Stomach (tissue), 9 donors: ENCODE data around the gene PRRT1B. TPM values are rescaled to one million over a fixed set of nuclear protein-coding genes. Genes with fewer than 3 reads are reported as not detected.

ENCODE experiments used
- DNase-seq, 2 donors: peaks; one replicate each; pipeline versions ENCODE4 v3.0.0 to v3.0.0-alpha.2; 2013 to 2019
- H3K27ac ChIP-seq, 5 donors: fragments of 200-600 bp in 4 of 5; sonication (generic) in 4 of 5; one replicate each; pipeline ENCODE4 v1.5.1; 2013 to 2019; ENCODE audit warnings: mild to moderate bottlenecking in 1 of 5, moderate library complexity in 1 of 5
- H3K27me3 ChIP-seq, 3 donors: fragments of 200-600 bp; sonication (generic); one replicate each; pipeline ENCODE4 v1.5.1; 2017 to 2019; ENCODE audit warnings: mixed run types in 1 of 3
- H3K36me3 ChIP-seq, 4 donors: fragments of 200-600 bp; sonication (generic); 1 replicate in 3 of 4; 2 replicates in 1 of 4; pipeline ENCODE4 v1.5.1; 2016 to 2019
- H3K4me1 ChIP-seq, 4 donors: fragments of 200-600 bp; sonication (generic); one replicate each; pipeline ENCODE4 v1.5.1; 2016 to 2019
- H3K4me3 ChIP-seq, 4 donors: fragments of 200-600 bp; sonication (generic) in 3 of 4; one replicate each; pipeline ENCODE4 v1.5.1; 2016 to 2019; ENCODE audit warnings: mild to moderate bottlenecking in 1 of 4
- H3K9me3 ChIP-seq, 4 donors: fragments of 200-600 bp; sonication (generic); one replicate each; pipeline ENCODE4 v1.5.1; 2016 to 2019
- CTCF ChIP-seq, 7 experiments: fragments of 450-650 bp in 4 of 7; fragments of 200-600 bp in 3 of 7; sonication (generic) in 3 of 7; IDR thresholded peaks; one replicate each; pipeline ENCODE4 v1.5.1; 2016 to 2019; ENCODE audit warnings: antibody characterized with exemption in 7 of 7, control low read depth in 2 of 7, mild to moderate bottlenecking in 1 of 7
- EP300 ChIP-seq: sonication (generic); formaldehyde crosslinking; IDR thresholded peaks from one replicate; pipeline ENCODE4 v1.6.1; 2017; ENCODE audit warnings: antibody characterized with exemption
- POLR2A ChIP-seq, 4 donors: fragments of 450-650 bp; IDR thresholded peaks; one replicate each; pipeline ENCODE4 v1.6.1; 2016; ENCODE audit warnings: antibody characterized with exemption in 4 of 4, control low read depth in 2 of 4, mild to moderate bottlenecking in 1 of 4, moderate library complexity in 1 of 4
- POLR2AphosphoS5 ChIP-seq, 3 donors: sonication (generic); formaldehyde crosslinking; IDR thresholded peaks; one replicate each; pipeline ENCODE4 v1.6.1; 2016; ENCODE audit warnings: antibody characterized with exemption in 3 of 3
- WGBS, 5 donors: extraction: QIAGEN DNeasy Blood & Tissue Kit in 3 of 5; methylation state at CpG; one replicate each; pipeline versions ENCODE4 v1.1.5 to v1.1.7; 2013 to 2018; 5-methylcytosine and 5-hydroxymethylcytosine counted together
- intact Hi-C: fragments of 100-400 bp; cut with DNase I; formaldehyde crosslinking; loops from one replicate; pipeline ENCODE4 v1.15.1; 2023; ENCODE audit warnings: low total_unique reads
- polyA plus RNA-seq, 3 donors: library from polyadenylated mRNA; stranded (reverse); fragments of 200-250 nt; gene quantifications; one replicate each; pipeline ENCODE4 v1.2.3, GENCODE V29; 2013
- total RNA-seq, 5 donors: library from RNA; depleted of rRNA; stranded (reverse); fragments of >200 nt; gene quantifications; one replicate each; pipeline versions ENCODE4 v1.1.0 to v1.2.3, GENCODE V29; 2014 to 2016
- donor health status: healthy with polysubstance abuse.
- donor health status: Bipolar disorder and iron deficiency.
- donor health status: healthy.

PRRT1B gene
- total and polyA plus RNA-seq, 8 donors, result 0.48 to 10.9 (median 1.6) TPM; not detected in 2

- DNase-seq, result peak; percentile 86 to 93
- Histone ChIP-seq H3K27me3 (no peaks in the 10 kb centered on the region), H3K36me3 (peaks cover 44 to 87% (median 80%) of the 10 kb centered on the region in 4 donors), H3K27ac (no peak overlapping the region), H3K4me1 (peaks cover 0 to 27% (median 6%) of the 10 kb centered on the region in 4 donors), H3K9me3 (no peaks in the 10 kb centered on the region), H3K4me3 (no peak overlapping the region)
- intact Hi-C loops, result loop anchor here (5.0 kb wide), 1 partner anchor 151 kb away; the partner anchor contains the start of gene RAPGEF1
- 56 to 74% (median 65%) methylated on average over 18 to 21 of the region's 21 CpGs for WGBS, 5 donors
- TF ChIP-seq POLR2AphosphoS5 (IDR thresholded peaks at IDR 0.05), result peak in 1 of 3 donors; percentile 64
- no peak for TF ChIP-seq EP300
- peak in 6 of 7 experiments; percentile 5 to 97 (median 80) for TF ChIP-seq CTCF (IDR thresholded peaks at IDR 0.05)
Observed at GRCh38 chr9:131590907-131591844, 45.9 kb downstream of the PRRT1B start.

DNA sequence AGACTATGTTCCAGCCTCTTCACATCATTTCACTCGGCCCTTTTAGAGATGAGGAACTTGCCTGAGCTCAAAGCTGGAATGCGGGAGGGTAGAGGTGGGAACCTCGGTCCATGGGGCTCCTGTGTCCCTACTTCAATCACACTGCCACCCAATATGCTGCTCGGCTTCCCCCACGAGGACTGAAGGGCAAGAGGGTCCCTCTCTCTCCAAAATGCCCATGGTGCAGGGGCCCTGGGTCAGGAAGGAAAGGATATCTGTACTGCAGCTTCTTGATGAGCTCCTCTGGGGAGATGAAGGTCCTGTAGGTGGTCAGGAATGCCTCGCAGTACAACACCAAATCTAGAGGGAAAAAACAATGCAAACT, 46.5 kb downstream of the PRRT1B start:
- H3K36me3 ChIP-seq, result peaks cover 49 to 94% (median 86%) of the 10 kb centered on the region in 4 donors
- 58 to 83% (median 74%) methylated on average over 6 of the region's 6 CpGs for WGBS, 5 donors
- intact Hi-C loops, result loop anchor here (5.0 kb wide), 1 partner anchor 150 kb away; the partner anchor contains the start of gene RAPGEF1

GRCh38 chr9:131593091-131593820, 47.9 kb downstream of the PRRT1B start:
- Histone ChIP-seq H3K27me3 (no peaks in the 10 kb centered on the region), H3K9me3 (no peaks in the 10 kb centered on the region), H3K4me3 (no peak overlapping the region), H3K36me3 (peaks cover 53 to 97% (median 89%) of the 10 kb centered on the region in 4 donors), H3K27ac (no peak overlapping the region), H3K4me1 (peaks cover 0 to 34% (median 6%) of the 10 kb centered on the region in 4 donors)
- 76 to 87% (median 77%) methylated on average over 13 to 15 of the region's 15 CpGs for WGBS, 5 donors
- TF ChIP-seq CTCF (IDR thresholded peaks at IDR 0.05), result no peak
- intact Hi-C loops, result loop anchor here (5.0 kb wide), 1 partner anchor 149 kb away; the partner anchor contains the start of gene RAPGEF1
- DNase-seq, result no peak

More for the DNA sequence above, 46.5 kb downstream of the PRRT1B start:
- DNase-seq, result no peak
- Histone ChIP-seq H3K27ac (no peak overlapping the region), H3K4me1 (peaks cover 0 to 33% (median 6%) of the 10 kb centered on the region in 4 donors), H3K9me3 (no peaks in the 10 kb centered on the region), H3K27me3 (no peaks in the 10 kb centered on the region), H3K4me3 (no peak overlapping the region)
- TF ChIP-seq CTCF (IDR thresholded peaks at IDR 0.05), result no peak
- TF ChIP-seq POLR2AphosphoS5 (IDR thresholded peaks at IDR 0.05), result no peak
- TF ChIP-seq POLR2A (IDR thresholded peaks at IDR 0.05), result no peak
- no peak for TF ChIP-seq EP300
